AG04450 (cell line): ENCODE results near the gene LILRB4. TPM values are rescaled to one million over a fixed set of nuclear protein-coding genes. Genes with fewer than 3 reads are reported as not detected.

Source experiments
- CTCF ChIA-PET: fragments of 300-600, 350-600 bp; formaldehyde crosslinking; extraction: SDS; loops from one replicate; lab custom pipeline; 2022; ENCODE audit warnings: antibody characterized with exemption, inconsistent platforms; lab: Charles Lee
- POLR2A ChIA-PET: fragments of 350-600 bp; formaldehyde crosslinking; extraction: SDS; loops from one replicate; lab custom pipeline; 2021; ENCODE audit warnings: antibody characterized with exemption, inconsistent platforms; lab: Yijun Ruan, JAX
- DNase-seq: peaks from one replicate; pipeline ENCODE4 v3.0.0-alpha.2; 2011; ENCODE audit warnings: low read depth, low spot score
- H3K27ac ChIP-seq: one replicate; pipeline ENCODE4 v1.5.1; 2012; ENCODE audit warnings: low read depth, low read length, control low read depth
- H3K27me3 ChIP-seq: one replicate; pipeline ENCODE4 v1.6.0; 2012; ENCODE audit warnings: low read length; ENCODE audit not compliant: control insufficient read depth, insufficient read depth
- H3K4me3 ChIP-seq: 2 replicates; pipeline ENCODE4 v1.5.1; 2011; ENCODE audit warnings: mild to moderate bottlenecking, low read depth, low read length, control low read depth
- H3K9me3 ChIP-seq: 2 replicates; pipeline ENCODE4 v1.5.1; 2012; ENCODE audit warnings: low read length; ENCODE audit not compliant: control insufficient read depth, insufficient read depth
- polyA plus RNA-seq: library from polyadenylated mRNA; depleted of rRNA; stranded (reverse); fragments of >200 nt; gene quantifications from 2 replicates; pipeline ENCODE4 v1.2.3, GENCODE V29; 2011
- TF ChIP-seq, protein P1 (sequence below): IDR thresholded peaks from 2 replicates; pipeline ENCODE4 v1.5.1; 2011; ENCODE audit warnings: low read depth, low read length, control low read depth, inconsistent platforms

The LILRB4 gene
- polyA plus RNA-seq, 1 experiment, result 0.06 TPM

DNA sequence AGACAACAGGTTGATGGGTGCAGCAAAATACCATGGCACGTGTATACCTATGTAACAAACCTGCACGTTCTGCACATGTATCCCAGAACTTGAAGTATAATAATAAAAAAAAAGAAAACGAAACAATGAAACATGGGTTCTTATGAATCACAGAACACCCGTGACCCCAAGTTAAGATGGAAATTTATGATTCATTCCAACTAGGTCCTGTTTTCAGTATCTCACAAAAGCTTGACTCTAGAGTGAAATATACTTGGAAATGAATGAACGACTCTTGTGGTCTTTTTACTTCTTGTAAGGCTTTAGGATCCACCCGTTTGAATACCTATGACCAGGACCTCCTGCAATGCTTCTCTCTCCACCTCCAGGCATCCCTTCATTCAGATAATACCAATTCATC is 3.5 kb upstream of the LILRB4 start:
- Histone ChIP-seq H3K4me3 (no peak overlapping the region), H3K9me3 (peaks cover 65% of the 10 kb centered on the region), H3K27ac (no peak overlapping the region), H3K27me3 (no peaks in the 10 kb centered on the region)
- ChIA-PET POLR2A (no interaction called here), CTCF (no interaction called here)
- no peak for DNase-seq
- TF ChIP-seq, protein P1, sequence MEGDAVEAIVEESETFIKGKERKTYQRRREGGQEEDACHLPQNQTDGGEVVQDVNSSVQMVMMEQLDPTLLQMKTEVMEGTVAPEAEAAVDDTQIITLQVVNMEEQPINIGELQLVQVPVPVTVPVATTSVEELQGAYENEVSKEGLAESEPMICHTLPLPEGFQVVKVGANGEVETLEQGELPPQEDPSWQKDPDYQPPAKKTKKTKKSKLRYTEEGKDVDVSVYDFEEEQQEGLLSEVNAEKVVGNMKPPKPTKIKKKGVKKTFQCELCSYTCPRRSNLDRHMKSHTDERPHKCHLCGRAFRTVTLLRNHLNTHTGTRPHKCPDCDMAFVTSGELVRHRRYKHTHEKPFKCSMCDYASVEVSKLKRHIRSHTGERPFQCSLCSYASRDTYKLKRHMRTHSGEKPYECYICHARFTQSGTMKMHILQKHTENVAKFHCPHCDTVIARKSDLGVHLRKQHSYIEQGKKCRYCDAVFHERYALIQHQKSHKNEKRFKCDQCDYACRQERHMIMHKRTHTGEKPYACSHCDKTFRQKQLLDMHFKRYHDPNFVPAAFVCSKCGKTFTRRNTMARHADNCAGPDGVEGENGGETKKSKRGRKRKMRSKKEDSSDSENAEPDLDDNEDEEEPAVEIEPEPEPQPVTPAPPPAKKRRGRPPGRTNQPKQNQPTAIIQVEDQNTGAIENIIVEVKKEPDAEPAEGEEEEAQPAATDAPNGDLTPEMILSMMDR, result no peak

DNA sequence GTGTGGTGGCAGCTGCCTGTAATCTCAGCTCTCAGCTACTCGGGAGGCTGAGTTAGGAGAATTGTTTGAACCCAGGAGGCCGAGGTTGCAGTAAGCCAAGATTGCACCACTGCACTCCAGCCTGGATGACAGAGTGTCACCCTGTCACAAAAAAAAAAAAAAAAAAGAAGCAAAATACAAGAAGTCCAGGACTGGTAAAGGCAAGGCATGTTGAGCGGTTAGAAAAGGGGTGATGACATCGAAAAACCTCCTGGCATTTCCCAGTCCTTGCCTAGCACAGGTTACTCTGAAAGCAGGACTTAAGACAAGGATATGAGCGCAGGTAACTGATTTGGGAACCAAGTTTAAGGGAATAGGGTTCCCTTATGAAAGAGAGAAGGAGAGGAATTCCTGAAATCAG is 2.5 kb upstream of the LILRB4 start:
- no peak for DNase-seq
- TF ChIP-seq, protein P1, result no peak
- no peak overlapping the region for H3K4me3 ChIP-seq
- ChIA-PET POLR2A (no interaction called here), CTCF (no interaction called here)
- peaks cover 70% of the 10 kb centered on the region for H3K9me3 ChIP-seq
- no peaks in the 10 kb centered on the region for H3K27me3 ChIP-seq
- H3K27ac ChIP-seq, result no peak overlapping the region

DNA sequence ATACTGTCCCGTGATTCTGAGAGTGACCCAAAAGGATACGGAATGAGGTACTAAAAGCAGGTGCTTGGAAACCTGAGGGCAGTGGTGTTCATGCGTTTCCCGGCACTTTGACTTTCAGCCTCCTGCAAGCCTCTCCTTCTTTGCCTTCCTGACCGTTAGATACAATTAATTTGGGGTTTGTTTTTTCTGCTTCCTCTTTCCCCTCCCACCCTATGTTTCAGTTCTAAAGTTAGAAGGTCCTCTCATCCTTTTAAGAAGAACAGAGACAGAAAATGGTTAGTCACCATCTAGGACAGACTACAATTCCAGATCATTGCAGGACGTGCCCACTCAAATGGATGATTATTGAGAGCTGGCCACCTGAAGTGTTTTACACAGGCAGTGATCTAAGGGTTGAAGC is 1.8 kb upstream of the LILRB4 start:
- no peak overlapping the region for H3K27ac ChIP-seq
- peaks cover 75% of the 10 kb centered on the region for H3K9me3 ChIP-seq
- TF ChIP-seq, protein P1, result no peak
- no peaks in the 10 kb centered on the region for H3K27me3 ChIP-seq
- H3K4me3 ChIP-seq, result no peak overlapping the region
- DNase-seq, result no peak
- CTCF ChIA-PET, result no interaction called here
- POLR2A ChIA-PET, result no interaction called here

- Histone ChIP-seq H3K4me3 (no peak overlapping the region), H3K9me3 (peaks cover 77% of the 10 kb centered on the region), H3K27me3 (no peaks in the 10 kb centered on the region), H3K27ac (no peak overlapping the region)
- TF ChIP-seq, protein P1, result no peak
- ChIA-PET POLR2A (no interaction called here), CTCF (interaction anchor here (1.2 kb wide), 1 partner anchor 9 kb away, joined by 3 read pairs; no protein-coding TSS in a partner anchor)
- no peak for DNase-seq
Observed at GRCh38 chr19:54661846-54662481, 821 bp upstream of the LILRB4 start.

DNA sequence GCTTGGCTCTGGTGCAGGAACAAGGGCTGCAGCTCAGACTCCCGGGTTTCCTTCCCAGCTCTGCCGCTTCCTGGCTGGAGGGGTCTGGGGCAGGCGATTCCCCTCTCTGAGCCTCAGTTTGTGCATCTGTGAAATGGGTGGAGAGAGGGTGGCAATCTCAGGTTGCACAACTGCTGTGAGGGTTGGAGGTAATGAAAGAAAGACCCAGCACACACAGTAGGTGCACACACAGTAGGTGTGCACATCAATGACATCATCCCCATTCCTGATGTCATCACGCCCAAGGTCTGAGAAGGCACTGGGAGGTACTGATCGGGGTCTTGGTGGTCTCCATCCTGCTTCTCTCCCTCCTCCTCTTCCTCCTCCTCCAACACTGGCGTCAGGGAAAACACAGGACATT is 2.7 kb downstream of the LILRB4 start:
- no peaks in the 10 kb centered on the region for H3K27me3 ChIP-seq
- DNase-seq, result no peak
- CTCF ChIA-PET, result no interaction called here
- H3K9me3 ChIP-seq, result peaks cover 68% of the 10 kb centered on the region
- POLR2A ChIA-PET, result no interaction called here
- no peak overlapping the region for H3K4me3 ChIP-seq
- TF ChIP-seq, protein P1, result no peak
- H3K27ac ChIP-seq, result no peak overlapping the region
